ENCODE measurements around the gene SRPX2.

SRPX2 gene

DNA sequence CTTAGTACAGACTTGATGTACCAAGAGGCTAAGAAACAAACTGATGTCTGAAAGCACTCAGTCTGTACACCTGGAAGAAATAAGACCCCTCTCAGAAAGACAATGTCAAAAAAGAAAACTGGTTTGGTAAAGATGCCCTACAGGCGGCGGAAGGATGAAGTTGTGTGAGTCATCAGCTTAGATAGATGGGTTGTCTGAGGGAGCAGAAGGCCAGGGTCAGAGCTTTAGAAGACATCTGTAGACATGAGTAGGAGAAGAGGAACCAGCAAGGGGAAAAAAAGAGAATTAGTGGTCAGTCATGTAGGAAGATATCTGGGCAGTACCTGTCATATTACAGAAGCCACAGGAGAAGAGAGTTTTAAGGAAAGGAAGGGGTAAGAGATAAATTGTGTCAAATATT is 8.3 kb downstream of the SRPX2 start:
- no peak for DNase-seq

DNA sequence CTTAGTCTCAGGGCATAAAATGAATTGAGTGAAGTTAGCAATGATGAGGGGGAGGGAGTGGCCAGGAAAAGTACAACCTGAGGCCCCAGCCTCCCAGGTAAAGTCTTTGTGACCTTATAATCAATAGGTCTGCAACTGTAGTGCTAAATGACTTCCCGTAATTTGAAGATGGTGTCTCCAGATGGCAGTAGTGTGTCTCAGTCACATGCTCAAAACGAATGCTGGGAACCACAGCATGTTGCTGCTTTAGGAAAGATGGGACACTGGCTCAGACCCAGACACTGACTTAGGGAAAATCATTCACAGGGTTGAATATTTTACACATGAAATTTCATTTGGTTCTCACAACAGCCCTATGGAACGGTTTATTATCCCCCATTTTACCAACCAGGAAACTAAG is 10.3 kb downstream of the SRPX2 start:
- no peak for DNase-seq

DNA sequence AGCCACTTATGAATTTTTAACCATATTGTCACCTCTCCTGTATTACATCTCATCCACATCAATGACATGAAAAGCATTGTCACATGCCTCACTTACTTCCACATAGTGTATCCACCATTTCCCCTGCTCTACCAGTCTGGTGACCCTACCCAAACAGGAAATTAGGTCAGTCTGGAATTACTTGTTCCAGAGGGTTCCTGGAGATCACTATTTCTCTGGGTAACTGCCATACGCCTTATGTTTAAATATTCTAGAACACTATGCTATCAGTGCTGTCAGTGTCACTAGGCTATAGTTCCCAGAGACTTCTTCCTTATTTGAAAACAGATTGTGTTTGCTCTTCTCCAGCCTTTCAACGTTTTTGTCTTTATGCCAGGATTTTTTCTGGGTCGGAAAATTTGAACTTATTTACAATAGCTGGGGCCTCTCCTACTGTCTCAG is 15.0 kb downstream of the SRPX2 start:
- DNase-seq, result no peak

DNA sequence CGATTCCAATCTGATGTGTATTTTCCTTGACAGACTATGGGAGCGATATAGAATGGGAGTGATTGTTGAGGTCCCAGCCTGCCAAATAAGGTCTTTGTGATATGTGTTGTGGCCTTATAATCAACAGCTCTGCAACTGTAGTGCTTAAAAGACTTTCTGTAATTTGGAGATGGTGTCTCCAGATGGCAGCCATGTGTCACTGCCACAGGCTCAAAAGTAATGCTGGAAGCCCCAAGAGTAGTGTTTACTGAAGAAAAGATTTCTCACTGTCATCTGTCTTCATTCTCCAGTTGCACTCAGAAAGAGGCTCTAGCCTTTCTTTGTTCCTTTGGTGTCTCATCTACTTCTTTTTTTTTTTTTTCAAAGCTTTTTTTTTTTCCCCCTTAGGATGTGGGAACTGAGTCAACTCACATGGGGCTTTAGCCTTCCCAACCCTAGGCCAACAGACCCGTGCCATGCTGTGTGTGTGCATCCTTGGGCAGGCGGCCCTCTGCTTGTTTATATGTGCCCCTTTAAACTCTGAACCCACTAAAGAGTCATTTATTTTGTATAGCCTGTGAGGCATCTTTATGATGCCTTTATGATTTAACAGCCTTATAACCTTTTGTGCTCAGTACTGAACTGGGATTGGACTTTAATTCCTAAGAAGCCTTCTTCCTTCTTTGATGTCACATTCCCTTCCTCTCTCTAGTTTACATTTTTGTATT is 15.6 kb downstream of the SRPX2 start:
- DNase-seq, result no peak

DNA sequence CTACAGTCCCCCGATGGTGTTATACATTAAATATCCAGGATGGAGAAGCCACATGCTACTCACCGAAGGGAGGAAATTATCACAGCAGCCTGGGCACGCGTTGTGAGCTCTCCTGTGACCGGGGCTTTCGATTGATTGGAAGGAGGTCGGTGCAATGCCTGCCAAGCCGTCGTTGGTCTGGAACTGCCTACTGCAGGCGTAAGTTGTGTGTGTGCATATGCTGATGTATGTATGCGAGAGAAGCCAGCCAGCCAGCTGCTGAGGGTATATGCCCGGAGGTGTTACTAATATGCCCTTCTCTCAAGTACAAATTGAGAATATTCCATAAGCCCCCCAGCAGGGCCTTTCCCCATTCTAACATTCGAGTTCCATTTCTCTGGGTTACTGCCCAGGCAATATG is 18.2 kb downstream of the SRPX2 start:
- no peak for DNase-seq

DNA sequence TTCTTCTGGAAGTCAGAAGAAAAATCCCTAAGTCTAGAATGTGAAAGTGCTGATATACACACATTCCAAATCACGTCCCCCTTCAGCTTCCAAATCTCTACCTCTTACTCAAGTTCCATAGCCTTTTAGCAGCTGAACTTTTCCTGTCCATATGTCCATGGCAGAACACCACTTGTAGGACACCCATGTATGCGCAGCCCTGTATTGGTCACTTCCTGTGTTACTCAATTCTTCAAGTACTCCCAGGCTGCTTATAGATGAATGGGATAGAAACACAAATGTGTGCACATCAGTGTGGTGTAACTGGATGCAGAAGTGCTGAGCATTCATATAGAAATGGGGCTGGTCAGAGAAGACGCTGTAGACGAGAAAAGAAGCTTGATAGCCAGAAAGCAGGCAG is 18.8 kb downstream of the SRPX2 start:
- DNase-seq, result no peak

DNA sequence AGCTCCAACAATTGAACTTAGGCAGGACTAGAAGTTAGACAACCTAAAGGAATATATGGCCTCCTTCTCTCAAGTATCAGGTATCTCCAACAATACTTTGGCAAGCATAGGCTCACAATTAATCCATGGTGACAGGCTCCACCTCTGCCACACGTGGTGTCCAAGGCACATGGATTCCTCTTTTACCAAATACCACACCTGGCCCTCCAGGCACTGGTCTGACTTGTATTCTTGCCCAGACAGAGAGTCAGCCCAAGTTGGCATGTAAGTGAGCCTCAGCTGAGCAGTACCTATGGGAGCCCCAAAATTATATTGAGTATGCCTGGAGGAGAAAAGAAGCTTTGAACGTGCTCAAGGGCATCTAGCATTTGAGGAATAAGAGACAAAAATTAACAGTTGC is 19.6 kb downstream of the SRPX2 start:
- DNase-seq, result no peak

DNA sequence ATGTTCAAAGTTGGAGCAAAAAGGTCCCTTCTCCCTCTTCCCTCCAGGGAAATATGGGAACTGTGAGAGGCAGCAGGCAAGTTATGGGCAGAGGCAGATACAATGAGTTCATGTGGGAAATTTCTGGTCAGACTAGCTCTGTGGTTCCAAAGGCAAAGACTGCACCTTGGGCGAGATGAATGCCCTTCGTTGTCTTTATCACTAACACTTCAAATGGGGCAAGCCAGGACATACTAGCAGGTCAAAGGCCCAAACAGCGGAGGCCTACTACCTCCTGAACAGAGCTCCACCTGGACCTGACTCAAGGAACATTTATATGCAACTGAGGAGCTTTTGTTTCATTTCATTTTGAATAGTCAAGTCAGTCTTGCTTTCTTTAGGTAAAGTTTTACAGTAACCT is 29.0 kb downstream of the SRPX2 start:
- no peak for DNase-seq

DNA sequence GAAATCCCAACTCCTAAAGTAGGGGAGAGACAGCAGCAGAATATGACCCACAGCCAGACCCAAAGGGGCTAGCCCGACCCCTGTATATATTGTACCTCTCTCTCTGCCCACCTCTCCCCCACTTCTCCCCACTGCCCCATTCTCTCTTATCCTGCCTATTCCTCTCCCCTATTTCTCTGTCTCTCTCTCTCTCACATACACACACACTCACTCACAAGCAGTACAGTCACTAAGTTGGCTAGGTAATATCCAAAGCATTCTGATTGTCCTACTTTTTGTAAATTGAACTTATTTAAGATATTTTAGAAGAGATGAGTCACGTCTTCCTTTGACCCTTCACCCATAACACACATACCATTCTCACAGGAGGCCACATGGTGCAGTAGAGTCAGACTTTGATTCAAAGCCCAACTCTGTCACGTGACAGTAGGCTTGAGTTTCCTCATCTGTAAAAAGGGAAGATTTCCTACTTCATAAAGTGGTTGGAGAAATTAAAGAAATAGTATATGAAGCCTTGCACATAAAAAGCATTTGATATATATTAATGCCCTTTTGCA is 29.5 kb downstream of the SRPX2 start:
- no peak for DNase-seq

DNA sequence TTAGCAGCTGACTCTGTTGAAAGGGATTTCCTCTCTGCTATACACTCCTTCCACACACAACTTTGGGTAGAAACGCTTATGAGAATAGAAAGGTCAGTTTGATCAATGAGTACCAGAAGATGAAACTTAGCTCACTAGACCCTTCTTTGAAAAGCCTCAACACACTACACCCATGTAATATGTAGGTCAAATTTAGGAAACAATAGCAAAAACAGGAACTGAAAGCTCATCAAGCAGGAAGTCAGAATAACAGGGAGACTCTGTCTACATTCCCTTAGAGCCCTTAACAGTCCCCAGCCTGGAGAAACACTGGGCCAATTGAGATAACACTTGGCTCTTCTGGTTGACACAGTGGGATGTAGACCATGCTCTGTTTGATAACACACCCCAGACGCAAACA is 30.7 kb downstream of the SRPX2 start:
- DNase-seq, result no peak

DNA sequence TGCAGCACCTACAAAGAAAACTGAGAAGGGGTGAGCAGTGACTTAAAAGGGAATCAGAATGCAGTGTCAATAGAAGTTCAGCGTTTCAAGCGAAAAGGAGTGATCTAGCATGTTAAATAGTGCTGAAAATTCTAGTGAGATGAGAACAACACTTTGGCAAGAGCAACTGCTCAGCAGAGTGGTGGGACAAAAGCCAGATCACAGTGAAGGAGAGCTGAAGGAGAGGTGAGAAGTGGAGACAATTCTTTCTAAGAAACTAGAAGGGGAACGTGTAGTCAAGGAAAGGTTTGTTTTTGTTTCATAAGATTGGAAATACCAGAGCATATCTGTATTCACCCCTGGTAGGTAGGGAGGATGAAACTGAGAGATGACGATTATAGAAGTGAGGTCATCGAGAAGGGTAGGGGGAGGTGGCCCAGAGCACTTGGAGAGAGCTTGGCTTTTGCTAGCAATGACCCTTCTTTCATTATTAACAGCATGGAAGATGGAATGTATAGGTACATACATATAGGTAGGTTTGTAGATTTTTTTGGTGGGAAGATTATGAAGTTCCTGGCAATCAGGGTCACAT is 33.7 kb downstream of the SRPX2 start:
- DNase-seq, result no peak

DNA sequence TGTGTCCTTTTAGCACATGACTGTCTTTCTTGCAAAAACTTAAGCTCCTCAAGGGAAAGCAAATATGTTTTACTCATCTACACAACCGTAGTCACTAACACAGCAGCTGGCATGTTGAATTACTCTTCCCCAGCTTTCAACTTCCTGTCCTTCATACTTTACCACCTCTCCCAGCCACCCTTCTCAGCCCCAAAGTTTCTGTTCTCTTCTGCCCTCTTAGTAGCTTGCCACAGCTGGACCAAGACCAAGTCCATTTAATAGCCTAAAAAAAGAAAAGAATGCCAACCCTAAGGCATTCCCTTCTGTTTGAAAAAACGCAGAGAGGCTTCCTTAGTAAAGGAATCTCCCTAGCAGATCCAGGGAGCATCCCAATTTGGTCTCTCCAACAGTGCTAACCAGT is 36.8 kb downstream of the SRPX2 start:
- DNase-seq, result no peak

DNA sequence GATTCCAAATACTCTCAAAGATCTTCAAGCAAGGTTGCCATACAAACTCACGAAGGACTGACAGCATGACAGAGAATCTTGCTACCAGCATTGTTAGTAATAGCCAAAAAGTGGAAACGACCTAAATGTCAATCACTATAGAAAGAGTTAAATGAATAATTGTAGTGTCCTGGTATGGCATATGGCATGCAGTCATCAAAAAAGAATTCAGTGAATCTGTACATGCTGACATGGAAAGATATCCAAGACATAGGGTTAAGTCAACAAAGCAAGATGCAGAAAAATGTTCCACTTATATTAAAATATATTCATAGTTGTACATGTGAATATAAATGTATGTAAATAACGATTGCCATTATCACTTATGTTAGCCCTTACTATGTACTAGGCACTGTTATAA is 37.6 kb downstream of the SRPX2 start:
- no peak for DNase-seq

DNA sequence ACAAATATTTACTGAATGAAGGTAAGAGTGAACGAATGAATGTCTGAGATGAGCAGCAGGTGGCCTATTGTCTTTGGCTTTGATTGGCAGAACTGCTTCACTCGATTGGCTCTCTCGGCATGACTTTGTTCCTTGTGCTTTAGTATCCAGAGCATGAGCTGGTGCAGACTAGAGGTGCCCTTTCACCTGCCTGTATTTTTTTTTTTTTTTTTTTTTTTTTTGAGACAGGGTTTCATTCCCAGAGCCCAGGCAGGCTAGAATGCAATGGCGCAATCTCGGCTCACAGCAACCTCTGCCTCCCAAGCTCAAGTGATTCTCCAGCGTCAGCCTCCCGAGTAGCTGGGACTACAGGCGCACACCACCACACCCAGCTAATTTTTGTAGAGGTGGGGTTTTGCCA is 38.9 kb downstream of the SRPX2 start:
- DNase-seq, result no peak

DNA sequence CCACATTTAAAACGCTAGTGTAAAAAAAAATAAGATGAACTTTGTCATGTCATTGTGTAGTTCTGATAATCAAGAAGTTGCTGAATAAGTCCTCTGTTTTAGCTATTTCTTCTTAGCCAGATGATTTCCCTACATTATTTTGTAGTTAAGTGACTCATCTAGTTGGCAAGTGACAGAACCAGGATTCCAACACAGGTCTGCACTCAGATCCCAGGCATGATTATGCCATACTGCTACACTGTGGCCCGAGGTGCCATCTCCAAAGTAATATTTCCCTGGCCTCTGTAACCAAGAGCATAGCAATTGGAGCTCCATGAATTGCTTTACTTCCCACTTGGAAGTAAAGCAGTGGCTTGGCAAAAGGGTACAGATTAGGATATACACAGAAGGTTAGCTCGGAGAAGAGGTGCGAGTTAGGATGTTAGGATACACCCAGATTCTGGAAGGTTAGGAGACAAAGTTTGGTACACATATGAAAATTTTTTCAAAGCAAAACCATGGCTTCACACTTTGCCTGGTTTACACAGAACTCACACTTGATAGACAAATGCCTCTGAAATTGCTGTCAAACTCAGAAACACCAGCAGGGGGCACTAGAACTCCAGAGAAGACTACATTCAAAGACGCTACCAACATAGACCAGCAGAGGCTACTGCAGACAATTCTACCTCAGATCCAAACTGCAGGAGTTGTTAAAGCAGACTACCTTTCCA is 41.4 kb downstream of the SRPX2 start:
- DNase-seq, result peak; percentile 19

DNA sequence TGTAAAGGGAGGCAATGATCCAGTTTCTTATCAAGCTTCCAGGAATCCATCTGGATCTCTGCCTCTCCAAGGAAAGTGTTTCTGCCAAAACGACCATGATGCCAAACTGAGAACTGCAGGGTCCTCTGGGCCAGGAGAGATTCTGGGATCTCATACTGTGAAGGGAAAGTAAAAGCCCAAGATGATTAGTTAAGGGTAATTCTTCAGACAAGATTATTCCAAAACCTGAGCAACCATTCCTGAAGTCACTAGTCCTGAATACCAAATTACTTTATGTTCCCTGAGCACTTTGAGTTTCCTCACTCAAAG is 42.0 kb downstream of the SRPX2 start:
- DNase-seq, result no peak

DNA sequence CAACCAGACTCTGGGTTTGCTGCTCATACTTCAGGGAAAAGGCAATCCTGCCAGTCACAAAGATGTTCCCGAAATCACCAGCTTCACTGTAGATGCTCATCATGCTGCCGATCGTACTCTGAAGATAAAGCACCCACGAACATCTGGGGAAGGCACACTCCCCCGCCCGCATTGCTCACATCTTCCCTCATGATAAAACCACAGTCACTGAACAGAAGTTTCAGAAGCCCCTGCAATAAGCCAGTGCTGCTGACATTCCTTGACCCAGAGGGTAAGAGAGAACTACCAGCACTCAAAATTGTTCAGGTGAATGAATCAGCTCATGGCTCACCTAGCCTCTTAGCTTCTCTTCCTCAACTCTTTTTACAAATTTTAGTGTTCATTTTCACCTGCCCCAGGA is 43.1 kb downstream of the SRPX2 start:
- DNase-seq, result no peak

DNA sequence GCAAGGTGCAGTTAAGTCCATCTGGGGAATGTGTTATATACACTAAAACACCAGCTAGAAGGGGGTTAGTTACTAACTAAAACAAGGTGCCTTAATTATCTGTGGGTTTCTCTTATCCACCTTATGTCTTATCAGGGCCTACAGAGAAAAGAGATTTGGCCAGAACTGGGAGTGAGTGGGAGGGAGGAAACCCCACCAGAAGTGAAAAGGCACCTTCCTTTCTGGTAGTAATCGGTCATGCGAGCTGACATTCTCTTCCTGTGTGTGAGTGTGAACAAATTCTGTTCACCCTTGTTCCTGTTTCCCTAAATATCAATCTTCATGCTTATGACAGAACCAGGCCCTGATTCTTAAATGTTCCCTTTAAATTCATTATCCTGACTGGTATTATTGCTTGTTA is 43.5 kb downstream of the SRPX2 start:
- no peak for DNase-seq

DNA sequence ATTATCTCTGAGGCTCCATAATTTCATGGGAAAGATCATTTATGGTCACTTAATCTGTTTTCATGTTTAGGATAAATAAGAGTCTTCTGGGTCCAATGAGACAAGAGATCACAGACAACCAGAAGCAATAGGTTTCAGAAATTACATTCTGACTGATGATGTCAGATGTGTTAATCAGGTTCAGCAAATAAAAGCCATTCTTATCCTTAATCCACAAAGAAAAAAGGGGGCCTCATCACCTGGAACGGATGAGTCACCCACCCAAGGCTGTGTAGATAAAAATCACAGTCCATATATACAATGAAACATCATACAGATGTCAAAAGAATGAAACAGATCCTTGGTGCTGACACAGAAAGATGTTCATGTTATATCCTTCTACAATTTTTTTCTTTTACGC is 51.3 kb downstream of the SRPX2 start:
- DNase-seq, result no peak

DNA sequence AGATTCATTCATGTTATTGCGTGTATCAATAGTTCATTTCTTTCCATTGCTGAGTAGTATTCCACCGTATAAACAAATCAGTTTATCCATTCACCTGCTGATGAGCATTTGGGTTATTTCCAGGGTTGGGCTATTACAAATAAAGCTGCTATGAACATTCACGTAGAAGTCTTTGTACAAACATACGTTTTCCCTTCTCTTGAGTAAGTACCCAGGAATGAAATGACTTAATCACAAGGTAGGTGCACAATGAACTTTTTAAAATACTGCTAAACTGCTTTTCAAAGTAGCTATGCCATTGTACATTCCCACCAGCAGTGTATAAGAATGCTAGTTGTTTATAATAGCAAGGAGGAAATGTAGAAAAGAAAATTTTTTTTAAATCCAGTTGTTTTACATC is 52.0 kb downstream of the SRPX2 start:
- DNase-seq, result no peak

DNA sequence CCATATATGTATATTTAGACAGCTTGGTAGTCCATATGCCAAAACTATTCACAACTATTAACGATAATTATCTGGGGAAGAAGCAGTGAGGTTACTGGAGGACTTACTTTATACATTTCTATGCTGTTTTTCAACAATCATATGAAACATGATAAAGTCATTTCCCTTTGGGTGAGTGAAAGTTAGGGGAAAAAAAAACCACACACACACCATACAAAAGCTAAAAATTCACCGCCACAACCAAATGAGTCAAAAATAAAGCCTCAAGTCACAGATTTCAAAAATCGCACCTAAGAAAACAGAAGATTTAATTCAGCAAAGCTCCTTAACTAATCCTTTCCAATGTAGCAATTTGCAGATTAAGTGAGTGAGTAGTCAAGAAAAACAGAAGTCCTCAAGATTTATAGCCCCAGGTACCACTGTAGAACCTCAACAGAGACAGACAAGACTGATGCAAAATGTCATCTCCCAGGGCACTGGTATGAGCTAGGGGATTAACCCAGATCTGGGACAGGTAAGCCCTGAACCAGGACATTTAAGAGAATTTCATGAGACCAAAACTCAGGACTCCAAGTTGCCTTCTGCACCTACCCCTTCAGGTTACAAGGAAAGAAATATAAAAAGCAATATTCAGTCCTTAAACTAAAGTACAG is 52.8 kb downstream of the SRPX2 start:
- DNase-seq, result no peak

DNA sequence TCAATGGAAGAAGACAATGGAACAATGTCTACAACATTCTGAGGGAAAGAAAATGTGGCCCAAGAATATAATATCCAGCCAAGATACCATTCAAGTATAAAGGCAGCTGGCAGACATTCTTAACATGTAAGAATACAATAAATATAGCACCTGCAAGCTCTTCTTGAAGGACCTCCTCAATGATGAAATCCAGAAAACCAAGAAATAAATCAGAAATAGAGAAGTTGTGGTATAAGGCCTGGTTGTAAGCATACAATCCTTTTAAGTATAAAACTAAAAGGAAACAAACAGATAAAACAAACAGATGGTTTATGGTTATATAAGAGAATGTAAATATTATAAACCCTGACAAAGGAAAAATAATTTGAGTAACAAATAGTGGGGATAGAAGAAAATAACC is 54.6 kb downstream of the SRPX2 start:
- DNase-seq, result no peak

DNA sequence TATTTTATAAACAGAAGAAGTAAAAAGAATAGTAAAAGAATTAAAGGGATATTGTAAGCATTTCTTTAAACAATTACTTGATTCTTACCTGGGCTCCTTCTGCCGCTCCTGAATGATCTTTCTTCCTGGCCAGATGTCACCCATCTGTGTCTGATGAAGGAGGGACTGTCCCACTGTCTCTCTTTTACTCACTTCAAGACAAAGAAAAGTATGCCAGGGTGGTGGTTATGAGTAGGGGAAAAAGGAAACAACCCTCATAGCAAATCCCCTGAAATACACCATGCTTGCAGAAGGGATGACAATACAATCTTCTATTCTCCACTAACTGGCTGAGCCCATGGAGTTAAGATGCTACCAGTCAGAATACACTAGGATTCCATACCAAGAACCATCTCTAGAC is 56.8 kb downstream of the SRPX2 start:
- DNase-seq, result no peak
